Osteocyte (in vitro differentiated cells): ENCODE results near the gene GRID1. TPM values are rescaled to one million over a fixed set of nuclear protein-coding genes. Genes with fewer than 3 reads are reported as not detected.

Experiments used
- DNase-seq: peaks from one replicate; pipeline ENCODE4 v3.0.0; 2021; ENCODE audit warnings: mixed read lengths; ENCODE audit not compliant: unreplicated experiment; ENCODE audit errors: extremely low spot score
- H3K27ac Mint-ChIP-seq: one replicate; pipeline ENCODE4 v1.8.0; 2021; ENCODE audit warnings: mild to moderate bottlenecking, mixed read lengths; ENCODE audit not compliant: unreplicated experiment
- H3K27me3 Mint-ChIP-seq: one replicate; pipeline ENCODE4 v1.8.0; 2021; ENCODE audit warnings: mixed read lengths; ENCODE audit not compliant: unreplicated experiment
- H3K36me3 Mint-ChIP-seq: one replicate; pipeline ENCODE4 v1.8.0; 2021; ENCODE audit warnings: mixed read lengths; ENCODE audit not compliant: unreplicated experiment
- H3K4me1 Mint-ChIP-seq: one replicate; pipeline ENCODE4 v1.8.0; 2021; ENCODE audit warnings: mixed read lengths; ENCODE audit not compliant: unreplicated experiment
- H3K4me3 Mint-ChIP-seq: one replicate; pipeline ENCODE4 v1.8.0; 2021; ENCODE audit warnings: mild to moderate bottlenecking, moderate library complexity, mixed read lengths; ENCODE audit not compliant: unreplicated experiment
- H3K9me3 Mint-ChIP-seq: one replicate; pipeline ENCODE4 v1.8.0; 2021; ENCODE audit warnings: mixed read lengths; ENCODE audit not compliant: unreplicated experiment
- total RNA-seq: library from RNA; stranded (reverse); gene quantifications from 2 replicates; pipeline ENCODE4 v1.2.1, GENCODE V29; 2021
- TF ChIP-seq, protein P1 (sequence below): fragments of 200-600 bp; sonication (generic); IDR thresholded peaks from 2 replicates; pipeline ENCODE4 v1.5.0; 2021; ENCODE audit warnings: antibody characterized with exemption, mild to moderate bottlenecking, moderate library complexity

Gene GRID1
- total RNA-seq, 1 donor from 2014 or later: 0.11 TPM

DNA sequence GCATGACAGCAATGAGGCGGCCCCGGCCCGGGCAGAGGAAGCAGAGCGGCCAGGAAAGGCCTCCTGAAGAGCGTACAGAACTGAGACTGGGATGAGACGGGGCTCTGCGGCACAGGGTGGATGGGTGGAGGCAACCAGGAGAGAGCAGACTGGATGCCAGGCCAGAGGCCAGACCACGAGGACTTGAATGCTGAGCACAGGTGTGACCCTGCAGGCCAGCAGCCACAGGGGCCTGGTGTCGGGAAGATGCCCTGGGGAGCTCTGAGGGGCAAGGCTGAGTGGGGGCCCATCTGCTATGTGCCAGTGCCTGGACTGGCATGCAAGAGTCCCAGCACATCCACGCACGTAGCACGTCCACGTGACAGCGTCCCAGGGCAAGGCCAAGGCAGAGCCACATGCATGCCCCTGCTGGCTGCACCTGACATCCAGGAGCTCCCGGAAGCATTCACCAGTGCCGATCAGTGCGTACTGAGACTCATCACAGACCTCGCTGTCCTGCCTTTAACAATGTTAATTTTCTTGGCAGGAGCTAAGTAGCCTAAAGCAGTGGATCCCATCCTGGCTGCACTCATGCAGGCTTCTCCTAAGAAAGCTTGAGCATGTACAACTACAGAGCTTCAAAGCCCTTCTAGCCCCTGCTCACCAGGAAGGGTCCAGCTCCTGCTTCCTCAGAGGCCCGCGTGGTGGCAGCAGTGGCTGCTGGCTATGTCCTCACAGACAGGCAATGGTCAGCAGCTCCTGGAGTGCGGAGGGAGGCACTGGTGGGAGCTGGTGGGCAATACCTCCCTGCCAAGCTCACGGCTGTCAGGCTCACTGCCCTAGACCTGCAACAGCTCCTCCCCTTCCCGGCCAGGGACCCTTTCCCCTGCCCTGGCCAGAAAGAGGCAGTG, 18.0 kb downstream of the GRID1 start:
- peaks cover 10% of the 10 kb centered on the region for H3K4me1 Mint-ChIP-seq
- peaks cover 17% of the 10 kb centered on the region for H3K27me3 Mint-ChIP-seq
- TF ChIP-seq, protein P1, sequence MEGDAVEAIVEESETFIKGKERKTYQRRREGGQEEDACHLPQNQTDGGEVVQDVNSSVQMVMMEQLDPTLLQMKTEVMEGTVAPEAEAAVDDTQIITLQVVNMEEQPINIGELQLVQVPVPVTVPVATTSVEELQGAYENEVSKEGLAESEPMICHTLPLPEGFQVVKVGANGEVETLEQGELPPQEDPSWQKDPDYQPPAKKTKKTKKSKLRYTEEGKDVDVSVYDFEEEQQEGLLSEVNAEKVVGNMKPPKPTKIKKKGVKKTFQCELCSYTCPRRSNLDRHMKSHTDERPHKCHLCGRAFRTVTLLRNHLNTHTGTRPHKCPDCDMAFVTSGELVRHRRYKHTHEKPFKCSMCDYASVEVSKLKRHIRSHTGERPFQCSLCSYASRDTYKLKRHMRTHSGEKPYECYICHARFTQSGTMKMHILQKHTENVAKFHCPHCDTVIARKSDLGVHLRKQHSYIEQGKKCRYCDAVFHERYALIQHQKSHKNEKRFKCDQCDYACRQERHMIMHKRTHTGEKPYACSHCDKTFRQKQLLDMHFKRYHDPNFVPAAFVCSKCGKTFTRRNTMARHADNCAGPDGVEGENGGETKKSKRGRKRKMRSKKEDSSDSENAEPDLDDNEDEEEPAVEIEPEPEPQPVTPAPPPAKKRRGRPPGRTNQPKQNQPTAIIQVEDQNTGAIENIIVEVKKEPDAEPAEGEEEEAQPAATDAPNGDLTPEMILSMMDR: no peak
- H3K4me3 Mint-ChIP-seq: no peak overlapping the region
- H3K36me3 Mint-ChIP-seq: no peaks in the 10 kb centered on the region
- H3K27ac Mint-ChIP-seq: no peak overlapping the region
- no peak for DNase-seq
- no peaks in the 10 kb centered on the region for H3K9me3 Mint-ChIP-seq

DNA sequence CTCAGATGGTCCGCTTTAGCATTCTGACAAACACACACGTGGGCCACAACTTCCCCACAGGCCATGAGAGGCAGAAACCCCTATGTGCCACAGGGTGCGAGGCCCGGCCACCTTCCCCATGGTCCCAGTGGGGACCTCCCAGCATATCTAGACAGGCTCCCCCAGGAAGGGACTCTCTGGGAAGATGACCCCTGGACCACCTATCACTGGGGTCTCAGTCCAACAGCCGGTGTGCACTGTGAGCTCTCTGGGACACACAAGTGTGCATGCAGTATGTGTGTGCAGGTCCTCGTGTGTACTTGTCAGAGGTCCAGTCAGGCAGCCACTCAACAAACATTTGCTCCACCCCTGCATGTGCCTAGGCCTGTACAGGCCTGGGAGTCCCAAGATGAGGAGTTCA, 18.7 kb downstream of the GRID1 start:
- no peak overlapping the region for H3K27ac Mint-ChIP-seq
- no peaks in the 10 kb centered on the region for H3K9me3 Mint-ChIP-seq
- H3K4me3 Mint-ChIP-seq: no peak overlapping the region
- TF ChIP-seq, protein P1: no peak
- no peaks in the 10 kb centered on the region for H3K36me3 Mint-ChIP-seq
- H3K4me1 Mint-ChIP-seq: peaks cover 10% of the 10 kb centered on the region
- no peak for DNase-seq
- H3K27me3 Mint-ChIP-seq: peaks cover 17% of the 10 kb centered on the region

DNA sequence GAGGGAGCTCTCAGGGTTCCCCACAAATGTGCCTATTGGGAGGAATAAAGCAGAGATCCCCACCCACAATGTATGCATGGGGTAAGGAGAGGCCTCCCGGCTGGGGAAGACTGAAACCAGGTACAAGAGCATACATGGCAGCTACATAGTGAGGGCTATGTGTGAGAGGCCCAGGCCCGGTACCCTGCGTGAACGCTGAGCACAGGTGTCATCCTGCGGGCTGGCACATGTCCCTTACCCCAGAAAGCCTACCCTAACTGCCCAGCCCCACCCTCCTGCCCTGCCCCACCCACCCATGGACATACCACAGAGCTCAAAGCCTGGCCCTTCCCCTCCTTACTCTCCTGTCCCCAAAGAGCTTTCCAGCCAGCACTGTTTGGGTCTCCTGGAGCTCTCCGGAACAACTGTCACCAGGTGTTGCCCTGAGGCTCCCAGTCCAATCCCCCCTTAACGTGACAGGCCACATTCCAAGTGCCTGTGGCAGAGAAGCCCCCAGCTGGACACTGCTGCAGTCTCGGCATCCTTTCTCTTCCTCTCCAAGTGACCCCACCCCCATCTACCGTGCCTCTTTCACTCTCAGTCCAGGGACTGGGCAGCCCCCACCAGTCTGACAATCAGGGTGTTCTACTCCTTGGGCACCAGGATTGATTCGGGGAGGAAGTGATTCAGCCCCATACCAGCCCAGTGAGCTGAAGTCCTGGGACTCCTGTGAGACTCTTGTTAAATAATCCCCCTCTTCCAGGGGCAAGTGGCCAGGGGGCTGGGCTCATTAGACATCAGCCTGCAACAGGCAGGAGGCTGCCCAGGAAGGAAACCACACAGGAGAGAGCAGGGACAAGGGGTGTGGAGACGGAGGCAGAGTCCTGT, 19.6 kb downstream of the GRID1 start:
- DNase-seq: no peak
- Mint-ChIP-seq H3K27me3 (peaks cover 17% of the 10 kb centered on the region), H3K4me1 (peaks cover 10% of the 10 kb centered on the region)

DNA sequence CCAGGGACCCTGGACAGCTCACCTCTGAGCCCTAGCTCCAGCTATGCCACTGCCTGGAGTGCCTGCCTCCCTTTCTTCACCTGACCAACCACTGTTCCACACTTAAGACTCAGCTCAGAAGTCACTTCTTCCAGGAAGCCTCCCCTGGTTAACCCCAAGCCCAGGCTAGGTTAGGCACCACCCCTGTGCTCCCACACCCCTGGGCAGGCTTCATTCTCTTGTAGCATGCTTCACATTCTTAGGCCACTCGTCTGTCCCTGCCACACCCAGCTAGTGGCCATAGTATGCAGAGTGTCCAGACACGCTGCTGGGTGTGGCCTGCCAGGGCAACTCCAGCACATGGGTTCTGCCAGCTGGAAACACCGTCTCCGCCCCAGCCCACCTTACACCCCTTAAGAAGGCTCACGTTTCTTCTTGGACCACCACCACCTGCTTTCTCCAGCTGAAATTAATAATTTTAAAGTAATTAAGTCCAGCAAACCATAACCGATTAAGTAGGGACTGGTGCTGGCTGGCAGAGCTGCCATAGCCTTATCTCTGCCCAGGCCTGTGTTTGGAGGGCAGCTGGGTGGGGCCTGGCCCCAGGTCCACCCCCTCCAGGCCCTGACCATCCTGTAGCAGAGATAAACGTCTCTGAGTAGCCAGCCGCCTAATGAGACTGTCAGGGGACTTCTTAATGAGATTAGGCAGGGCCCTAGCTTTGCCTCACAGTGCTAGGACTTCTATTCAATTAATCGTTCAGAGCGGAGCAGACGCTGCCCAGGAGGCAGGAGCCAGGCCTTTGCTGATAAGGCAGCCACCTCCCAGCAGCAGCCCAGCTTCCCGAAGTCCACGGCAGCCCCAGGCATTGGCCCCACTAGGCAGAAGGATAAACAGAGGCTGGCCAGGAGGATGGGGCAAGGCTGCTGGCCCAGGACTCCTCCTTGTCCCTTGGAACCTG, 20.5 kb downstream of the GRID1 start:
- TF ChIP-seq, protein P1: no peak
- H3K27ac Mint-ChIP-seq: no peak overlapping the region
- H3K36me3 Mint-ChIP-seq: no peaks in the 10 kb centered on the region
- DNase-seq: no peak
- no peaks in the 10 kb centered on the region for H3K9me3 Mint-ChIP-seq
- H3K4me1 Mint-ChIP-seq: peaks cover 10% of the 10 kb centered on the region
- H3K27me3 Mint-ChIP-seq: peaks cover 14% of the 10 kb centered on the region
- H3K4me3 Mint-ChIP-seq: no peak overlapping the region

More for the DNA sequence above, 19.6 kb downstream of the GRID1 start:
- TF ChIP-seq, protein P1: no peak
- Mint-ChIP-seq H3K27ac (no peak overlapping the region), H3K36me3 (no peaks in the 10 kb centered on the region), H3K9me3 (no peaks in the 10 kb centered on the region), H3K4me3 (no peak overlapping the region)
